Mucosa of stomach (tissue), 1 donor: Measurements from ENCODE around the gene NCK2.

Source experiments
- H3K27me3 ChIP-seq: one replicate; pipeline ENCODE4 v1.7.0; 2013; ENCODE audit warnings: mild to moderate bottlenecking, low read length; ENCODE audit not compliant: control insufficient read depth, insufficient read depth
- H3K36me3 ChIP-seq: one replicate; pipeline ENCODE4 v1.7.0; 2013; ENCODE audit warnings: low read length; ENCODE audit not compliant: control insufficient read depth, insufficient read depth
- H3K4me1 ChIP-seq: one replicate; pipeline ENCODE4 v1.7.0; 2013; ENCODE audit warnings: mild to moderate bottlenecking, low read length; ENCODE audit not compliant: control insufficient read depth, insufficient read depth
- H3K4me3 ChIP-seq: one replicate; pipeline ENCODE4 v1.7.0; 2013; ENCODE audit warnings: low read length
- H3K9ac ChIP-seq: one replicate; pipeline ENCODE4 v1.7.0; 2013; ENCODE audit warnings: mild to moderate bottlenecking, low read length, moderate library complexity
- H3K9me3 ChIP-seq: one replicate; pipeline ENCODE4 v1.7.0; 2013; ENCODE audit warnings: mild to moderate bottlenecking, low read length, moderate library complexity; ENCODE audit not compliant: control insufficient read depth
- donor health status: Pancreatic carcinoma.

NCK2 gene

GRCh38 chr2:105792561-105792960 lies 47.8 kb downstream of the NCK2 start:
- no peaks in the 10 kb centered on the region for H3K27me3 ChIP-seq
- no peak overlapping the region for H3K9ac ChIP-seq
- peaks cover 25% of the 10 kb centered on the region for H3K4me1 ChIP-seq

GRCh38 chr2:105793196-105793975 lies 48.7 kb downstream of the NCK2 start:
- no peaks in the 10 kb centered on the region for H3K36me3 ChIP-seq
- H3K4me3 ChIP-seq = no peak overlapping the region
- H3K27me3 ChIP-seq = no peaks in the 10 kb centered on the region
- no peaks in the 10 kb centered on the region for H3K9me3 ChIP-seq
- H3K4me1 ChIP-seq = peaks cover 27% of the 10 kb centered on the region
- H3K9ac ChIP-seq = no peak overlapping the region

More at GRCh38 chr2:105792561-105792960, 47.8 kb downstream of the NCK2 start:
- no peak overlapping the region for H3K4me3 ChIP-seq
- no peaks in the 10 kb centered on the region for H3K36me3 ChIP-seq
- H3K9me3 ChIP-seq = no peaks in the 10 kb centered on the region

GRCh38 chr2:105794926-105795574 lies 50.3 kb downstream of the NCK2 start:
- H3K4me1 ChIP-seq = peaks cover 22% of the 10 kb centered on the region
- H3K4me3 ChIP-seq = no peak overlapping the region
- H3K36me3 ChIP-seq = no peaks in the 10 kb centered on the region
- H3K27me3 ChIP-seq = no peaks in the 10 kb centered on the region
- no peaks in the 10 kb centered on the region for H3K9me3 ChIP-seq
- no peak overlapping the region for H3K9ac ChIP-seq

GRCh38 chr2:105795575-105795934 lies 50.8 kb downstream of the NCK2 start:
- H3K9me3 ChIP-seq = no peaks in the 10 kb centered on the region
- no peaks in the 10 kb centered on the region for H3K36me3 ChIP-seq
- H3K27me3 ChIP-seq = no peaks in the 10 kb centered on the region
- peaks cover 19% of the 10 kb centered on the region for H3K4me1 ChIP-seq
- no peak overlapping the region for H3K4me3 ChIP-seq
- no peak overlapping the region for H3K9ac ChIP-seq

GRCh38 chr2:105796131-105796638 lies 51.5 kb downstream of the NCK2 start:
- Histone ChIP-seq H3K9ac (no peak overlapping the region), H3K36me3 (no peaks in the 10 kb centered on the region), H3K4me3 (no peak overlapping the region), H3K27me3 (no peaks in the 10 kb centered on the region), H3K9me3 (no peaks in the 10 kb centered on the region), H3K4me1 (peaks cover 13% of the 10 kb centered on the region)

- Histone ChIP-seq H3K27me3 (no peaks in the 10 kb centered on the region), H3K9me3 (no peaks in the 10 kb centered on the region), H3K36me3 (no peaks in the 10 kb centered on the region), H3K9ac (no peak overlapping the region), H3K4me3 (no peak overlapping the region), H3K4me1 (peaks cover 12% of the 10 kb centered on the region)
Observed at GRCh38 chr2:105796791-105797190, 52.1 kb downstream of the NCK2 start.

- no peak overlapping the region for H3K4me3 ChIP-seq
- peaks cover 17% of the 10 kb centered on the region for H3K4me1 ChIP-seq
- no peaks in the 10 kb centered on the region for H3K9me3 ChIP-seq
- no peaks in the 10 kb centered on the region for H3K27me3 ChIP-seq
- no peak overlapping the region for H3K9ac ChIP-seq
- H3K36me3 ChIP-seq = no peaks in the 10 kb centered on the region
Observed at GRCh38 chr2:105797298-105797819, 52.6 kb downstream of the NCK2 start.

GRCh38 chr2:105798595-105798994 lies 53.9 kb downstream of the NCK2 start:
- H3K4me3 ChIP-seq = no peak overlapping the region
- H3K9ac ChIP-seq = no peak overlapping the region
- H3K4me1 ChIP-seq = peaks cover 21% of the 10 kb centered on the region
- H3K27me3 ChIP-seq = no peaks in the 10 kb centered on the region
- no peaks in the 10 kb centered on the region for H3K36me3 ChIP-seq
- H3K9me3 ChIP-seq = no peaks in the 10 kb centered on the region

- no peaks in the 10 kb centered on the region for H3K36me3 ChIP-seq
- H3K9me3 ChIP-seq = no peaks in the 10 kb centered on the region
- H3K9ac ChIP-seq = no peak overlapping the region
- H3K27me3 ChIP-seq = no peaks in the 10 kb centered on the region
- peaks cover 21% of the 10 kb centered on the region for H3K4me1 ChIP-seq
- H3K4me3 ChIP-seq = no peak overlapping the region
Observed at GRCh38 chr2:105800036-105800713, 55.5 kb downstream of the NCK2 start.

- Histone ChIP-seq H3K9ac (no peak overlapping the region), H3K4me1 (peaks cover 21% of the 10 kb centered on the region), H3K27me3 (no peaks in the 10 kb centered on the region), H3K9me3 (no peaks in the 10 kb centered on the region), H3K36me3 (no peaks in the 10 kb centered on the region), H3K4me3 (no peak overlapping the region)
Observed at GRCh38 chr2:105800953-105801635, 56.4 kb downstream of the NCK2 start.

- Histone ChIP-seq H3K4me3 (no peak overlapping the region), H3K9me3 (no peaks in the 10 kb centered on the region), H3K36me3 (no peaks in the 10 kb centered on the region), H3K4me1 (peaks cover 21% of the 10 kb centered on the region), H3K9ac (no peak overlapping the region), H3K27me3 (no peaks in the 10 kb centered on the region)
Observed at GRCh38 chr2:105801961-105802360, 57.2 kb downstream of the NCK2 start.
